HG03432 (cell line): Measurements from ENCODE around the gene CTDSPL2.
A peak's percentile ranks its signal among the peaks of the same experiment; 100 is the strongest.
"Not testable (repeated sequence)": the region's sequence is repeated elsewhere in the genome, so short reads cannot be mapped to it uniquely, and the experiment has no call there.

Experiments used
- ATAC-seq: cut with Tn5 transposase; IDR thresholded peaks from one replicate; pipeline ENCODE4 v1.9.1; 2021; ENCODE audit warnings: mild to moderate bottlenecking, moderate library complexity; ENCODE audit not compliant: unreplicated experiment

The CTDSPL2 gene

DNA sequence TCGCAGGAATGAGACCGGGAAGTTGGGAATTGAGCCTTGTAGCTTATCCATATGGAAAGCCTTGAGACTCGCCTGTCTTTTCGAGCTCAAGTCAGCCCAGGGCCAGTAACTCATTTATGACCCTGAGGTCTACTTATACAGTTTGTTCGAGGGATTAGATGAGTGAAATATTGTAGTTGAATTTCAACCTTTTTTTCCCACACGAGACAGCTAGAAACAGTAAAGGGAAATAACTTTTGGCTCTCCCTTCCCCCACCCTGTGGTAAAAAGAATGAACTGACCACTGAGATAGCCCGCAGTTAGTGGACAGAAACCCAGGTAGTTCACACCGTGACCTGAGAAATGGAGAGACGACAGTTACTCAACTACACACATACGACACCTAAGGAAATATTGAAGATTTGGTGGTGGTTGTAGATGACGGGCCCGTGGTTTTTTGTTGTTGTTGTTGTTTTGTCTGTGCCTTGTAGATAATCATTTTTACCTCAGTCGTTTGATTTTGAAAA is 110.4 kb downstream of the CTDSPL2 start:
- no peak for ATAC-seq

GRCh38 chr15:44541282-44541958 is 114.0 kb downstream of the CTDSPL2 start:
- no peak for ATAC-seq

GRCh38 chr15:44542596-44542995 is 115.2 kb downstream of the CTDSPL2 start:
- ATAC-seq: no peak

GRCh38 chr15:44544745-44545144 is 117.3 kb downstream of the CTDSPL2 start:
- not testable (repeated sequence) for ATAC-seq

- peak; percentile 83 for ATAC-seq
Measured at GRCh38 chr15:44545913-44546802, 118.7 kb downstream of the CTDSPL2 start.

GRCh38 chr15:44549152-44549551 is 121.7 kb downstream of the CTDSPL2 start:
- not testable (repeated sequence) for ATAC-seq

GRCh38 chr15:44550256-44550655 is 122.8 kb downstream of the CTDSPL2 start:
- ATAC-seq: no peak

DNA sequence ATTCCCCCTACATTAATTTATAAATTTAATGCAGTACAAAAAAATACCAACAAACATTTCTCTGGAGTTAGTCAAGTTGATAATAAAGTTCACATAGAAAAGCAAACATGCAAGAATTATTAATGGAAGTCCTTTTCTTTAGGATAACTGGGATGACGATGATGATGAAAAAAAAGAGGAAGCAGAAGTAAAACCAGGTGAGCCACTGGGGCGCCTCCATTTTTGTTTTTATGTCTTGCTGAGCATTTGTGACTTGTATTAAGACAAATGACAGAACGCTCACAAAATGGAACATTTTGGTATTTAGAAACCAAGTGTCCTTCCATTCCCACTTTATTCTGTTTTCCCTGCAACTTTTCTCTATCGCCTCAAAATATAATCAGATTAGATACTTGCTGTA is 123.3 kb downstream of the CTDSPL2 start:
- no peak for ATAC-seq

- ATAC-seq: no peak
Measured at GRCh38 chr15:44554934-44555723, 127.7 kb downstream of the CTDSPL2 start.

GRCh38 chr15:44560926-44561325 is 133.5 kb downstream of the CTDSPL2 start:
- not testable (repeated sequence) for ATAC-seq

- ATAC-seq: no peak
Measured at GRCh38 chr15:44565387-44566154, 138.1 kb downstream of the CTDSPL2 start.

- ATAC-seq: no peak
Measured at GRCh38 chr15:44566155-44566540, 138.7 kb downstream of the CTDSPL2 start.

- no peak for ATAC-seq
Measured at GRCh38 chr15:44568338-44568737, 140.9 kb downstream of the CTDSPL2 start.

- no peak for ATAC-seq
Measured at GRCh38 chr15:44569316-44569715, 141.9 kb downstream of the CTDSPL2 start.

- ATAC-seq: no peak
Measured at GRCh38 chr15:44570361-44570760, 142.9 kb downstream of the CTDSPL2 start.

GRCh38 chr15:44573386-44573785 is 146.0 kb downstream of the CTDSPL2 start:
- ATAC-seq: no peak

GRCh38 chr15:44574734-44575133 is 147.3 kb downstream of the CTDSPL2 start:
- no peak for ATAC-seq
